Fibroblast of skin of right biceps (primary cell): ENCODE results near the gene TNPO1.

ENCODE experiments used
- DNase-seq: peaks from one replicate; pipeline ENCODE4 v3.0.0-alpha.2; 2013

Gene TNPO1

DNA sequence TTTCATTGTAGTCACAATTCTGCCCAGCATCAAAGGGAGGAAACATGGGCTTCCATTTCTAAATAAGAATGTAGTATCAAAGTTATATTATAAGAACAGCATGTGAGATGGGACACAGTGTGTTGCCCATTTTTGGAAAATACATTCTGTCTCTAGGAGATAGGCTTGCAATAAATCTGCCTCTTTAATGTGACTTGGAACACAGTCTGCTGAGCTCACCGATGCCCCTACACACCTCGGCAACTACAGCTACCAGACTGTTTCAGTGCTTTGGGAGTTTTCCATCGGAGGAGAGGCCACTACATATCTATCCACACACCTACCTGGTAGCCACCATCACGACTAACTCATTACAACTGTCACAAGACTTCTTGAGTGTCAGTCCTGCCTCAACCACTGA lies 120.4 kb downstream of the TNPO1 start:
- no peak for DNase-seq

DNA sequence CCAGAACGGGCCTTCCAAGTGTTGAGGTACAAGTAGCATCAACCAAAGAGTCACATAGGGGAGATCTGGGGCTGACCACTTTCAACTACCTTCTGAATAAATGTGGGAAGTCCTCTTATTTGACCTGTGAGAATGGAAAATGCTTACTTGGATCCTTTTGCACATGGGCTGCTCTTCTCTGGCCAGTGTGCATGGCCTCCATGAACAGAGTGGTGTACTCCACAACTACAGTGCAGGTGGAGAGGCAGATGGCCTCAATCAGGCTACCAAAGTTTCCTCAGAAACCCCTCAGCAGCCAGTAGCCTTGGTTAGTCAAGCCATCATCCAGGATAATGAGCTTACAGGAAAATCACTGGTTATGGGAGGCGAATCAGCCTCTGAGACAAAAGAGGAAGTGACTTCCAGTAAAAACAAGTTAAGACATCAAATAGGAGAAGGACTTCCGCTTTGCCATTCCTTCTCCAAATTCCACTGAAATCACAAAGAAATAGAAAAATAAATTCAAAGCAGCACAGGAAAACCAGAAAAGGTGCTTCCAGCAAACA lies 121.1 kb downstream of the TNPO1 start:
- DNase-seq = no peak

DNA sequence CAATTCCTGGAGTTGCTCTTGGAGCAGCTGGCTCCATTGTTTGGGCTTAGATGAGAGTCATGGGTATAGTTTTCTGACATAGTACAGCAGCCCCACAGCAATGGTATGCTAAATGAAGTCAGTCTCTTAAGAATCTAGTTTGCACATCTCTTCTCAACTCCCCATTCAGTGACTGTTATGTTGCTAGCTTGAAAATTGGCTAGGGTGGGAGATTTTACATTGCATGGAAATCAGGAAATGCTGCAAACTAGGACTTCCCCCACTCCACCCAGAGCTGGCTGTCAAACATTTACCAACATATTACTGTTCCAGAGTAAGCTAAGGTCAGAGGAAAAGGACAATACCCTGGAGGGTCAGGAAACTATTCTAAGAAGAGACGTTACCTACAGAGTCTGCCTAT lies 121.7 kb downstream of the TNPO1 start:
- no peak for DNase-seq

DNA sequence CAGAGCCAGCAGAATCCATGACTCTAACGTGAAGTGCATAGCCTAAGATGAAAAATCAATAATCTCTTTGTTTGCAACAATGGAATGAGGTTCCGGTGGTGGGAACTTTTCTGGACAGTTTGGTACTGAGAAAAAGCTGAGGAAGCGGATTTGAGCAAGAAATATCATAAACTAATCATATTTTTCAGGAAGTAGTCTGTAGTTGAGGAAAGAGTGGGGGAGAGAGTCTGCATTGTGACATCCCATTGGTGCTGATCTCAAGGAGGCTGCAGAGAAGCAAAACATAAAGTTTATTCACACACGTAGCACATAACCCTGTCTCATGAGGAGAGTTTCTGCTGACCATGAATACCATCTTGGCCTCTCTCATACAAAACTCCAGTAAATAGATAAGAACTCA lies 123.6 kb downstream of the TNPO1 start:
- DNase-seq = no peak

DNA sequence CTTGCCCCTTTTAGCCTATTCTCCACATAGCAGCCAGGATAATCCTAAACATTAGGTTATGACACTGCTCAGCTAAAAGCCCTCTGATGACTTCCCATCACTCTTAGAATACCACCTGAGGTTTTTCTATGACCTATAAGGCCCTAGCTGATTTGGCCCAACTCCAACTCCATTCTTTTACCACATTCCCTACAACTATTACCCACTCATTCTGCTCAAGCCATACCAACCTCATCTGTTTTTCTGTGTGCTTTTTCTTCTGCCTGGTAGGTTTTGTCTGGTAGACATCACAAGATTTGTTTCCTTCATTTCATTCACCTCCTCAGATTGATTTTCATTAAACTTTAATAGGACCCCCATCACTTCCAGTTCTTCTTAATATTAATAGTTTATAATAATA lies 126.8 kb downstream of the TNPO1 start:
- DNase-seq = no peak

DNA sequence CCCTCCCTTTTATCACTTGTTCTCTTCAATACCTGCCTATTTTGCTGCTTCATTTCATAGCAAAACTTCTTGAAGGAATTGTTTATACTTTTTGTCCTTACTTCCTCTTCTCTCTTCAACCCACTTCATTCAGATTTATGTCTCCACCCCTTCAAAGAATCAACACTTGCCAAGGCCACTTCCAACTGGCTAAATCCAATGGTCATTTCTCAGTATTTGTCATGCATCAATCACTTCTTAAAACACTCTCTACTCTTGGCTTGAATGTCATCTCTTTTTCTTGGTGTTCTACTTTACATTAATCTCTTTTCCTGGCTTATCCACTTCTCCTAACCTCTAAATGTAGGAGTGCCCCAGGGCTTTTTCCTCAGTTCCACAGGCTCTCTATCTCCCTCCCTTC lies 131.0 kb downstream of the TNPO1 start:
- DNase-seq = no peak

DNA sequence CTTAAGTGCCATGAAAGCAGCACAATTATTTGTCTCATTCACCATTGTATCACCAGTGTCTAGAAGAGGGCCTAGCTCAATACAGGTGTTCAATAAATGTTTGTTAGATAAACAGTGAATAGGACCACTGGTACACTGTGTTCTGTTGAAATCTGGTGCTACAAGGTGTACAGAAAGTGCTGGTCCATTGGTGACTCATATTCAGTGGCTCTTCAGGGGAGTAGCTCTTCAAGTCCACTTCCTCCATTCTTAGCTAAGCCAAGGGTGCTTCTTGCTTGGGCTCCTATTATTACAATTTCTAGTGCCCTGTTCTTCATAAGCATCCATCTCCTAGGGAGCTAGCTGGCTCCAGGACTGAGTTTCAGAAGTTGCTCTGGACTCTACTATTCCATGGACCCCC lies 133.0 kb downstream of the TNPO1 start:
- DNase-seq = no peak

DNA sequence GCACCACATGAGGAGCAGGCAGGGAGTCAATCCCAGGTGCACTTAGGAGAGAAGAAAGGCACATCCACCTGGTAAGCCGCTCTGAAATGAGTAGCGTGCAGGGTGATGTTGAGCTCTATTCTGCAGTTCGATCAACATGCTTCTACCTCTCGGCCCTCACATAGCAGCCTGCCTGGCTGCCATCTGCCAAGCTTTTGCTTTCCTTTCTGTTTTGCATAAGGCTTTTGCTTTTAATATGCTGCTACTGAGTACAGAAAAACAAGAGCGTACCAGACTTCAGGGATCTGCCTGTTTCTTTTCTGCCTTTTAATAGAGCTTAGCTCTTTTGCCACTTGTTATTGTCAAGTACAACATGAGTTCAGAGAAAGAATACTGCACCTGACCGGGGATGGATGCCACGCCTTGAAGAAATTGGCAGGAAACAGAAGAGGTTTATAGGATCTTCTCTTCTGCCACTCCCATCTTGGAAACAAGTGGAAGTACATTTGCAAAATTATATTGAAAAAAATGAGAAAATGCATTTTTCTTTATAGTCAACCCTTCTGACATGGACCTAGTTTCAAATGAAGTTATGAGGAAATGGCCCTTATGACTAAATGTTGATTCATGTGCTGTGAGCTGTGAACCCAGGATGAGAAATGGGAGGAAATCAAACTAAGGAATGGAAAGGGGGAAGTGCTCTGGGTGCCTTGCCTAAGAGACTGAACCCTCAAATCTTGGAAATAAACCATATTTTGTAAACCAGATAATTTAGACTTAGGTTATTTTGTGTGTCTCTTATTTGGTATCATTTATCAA lies 135.4 kb downstream of the TNPO1 start:
- peak; percentile 82 for DNase-seq

DNA sequence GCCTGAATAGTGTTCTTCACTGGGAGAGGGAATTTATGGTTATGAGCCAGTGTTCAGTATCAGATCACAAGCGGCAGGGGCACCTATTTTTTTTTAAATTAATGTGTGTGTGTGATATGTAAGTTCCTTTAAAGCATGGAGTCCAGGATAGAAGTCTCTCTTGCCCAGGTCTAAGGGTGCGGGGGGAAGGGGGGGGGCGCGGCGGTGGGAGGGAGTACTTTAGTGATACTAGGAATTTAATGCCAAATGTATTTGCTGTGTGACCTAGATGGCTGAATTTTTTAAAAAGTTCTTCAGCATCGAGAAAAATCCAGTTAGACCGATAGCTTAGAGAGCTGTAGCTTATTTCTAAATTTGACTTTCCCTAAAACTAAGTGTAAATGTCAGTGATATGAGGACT lies 137.9 kb downstream of the TNPO1 start:
- DNase-seq = no peak

DNA sequence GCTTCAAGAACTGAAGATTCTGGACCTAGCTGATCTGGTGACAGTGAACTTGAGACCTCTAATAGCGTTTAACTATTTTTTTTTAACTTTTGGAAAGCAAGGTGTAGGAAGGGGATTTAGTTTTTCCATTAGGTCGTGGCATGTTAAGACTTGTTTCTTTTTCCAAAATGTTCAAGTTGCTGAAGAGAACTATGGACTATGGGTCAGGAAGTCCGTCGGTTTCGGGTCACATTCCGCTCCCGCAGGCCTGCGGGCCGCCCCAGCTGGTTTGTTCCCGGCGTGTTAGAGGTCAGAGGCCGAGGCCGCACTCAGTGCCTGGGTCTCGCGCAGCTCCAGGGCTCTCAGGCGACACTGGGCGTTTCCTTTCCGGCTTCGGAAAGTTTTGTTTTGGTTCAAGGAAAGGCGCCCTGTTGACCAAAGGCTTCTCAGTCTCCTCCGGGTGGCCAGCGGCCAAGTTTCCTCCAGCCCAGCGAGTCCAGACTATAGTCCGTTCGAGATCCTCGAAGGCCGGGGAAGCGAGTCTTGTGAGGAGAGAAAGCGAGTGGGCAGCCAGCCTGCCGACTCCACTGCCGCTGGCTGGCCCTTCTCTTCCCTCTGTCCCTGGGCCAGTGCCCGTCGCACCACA lies 138.8 kb downstream of the TNPO1 start:
- no peak for DNase-seq

DNA sequence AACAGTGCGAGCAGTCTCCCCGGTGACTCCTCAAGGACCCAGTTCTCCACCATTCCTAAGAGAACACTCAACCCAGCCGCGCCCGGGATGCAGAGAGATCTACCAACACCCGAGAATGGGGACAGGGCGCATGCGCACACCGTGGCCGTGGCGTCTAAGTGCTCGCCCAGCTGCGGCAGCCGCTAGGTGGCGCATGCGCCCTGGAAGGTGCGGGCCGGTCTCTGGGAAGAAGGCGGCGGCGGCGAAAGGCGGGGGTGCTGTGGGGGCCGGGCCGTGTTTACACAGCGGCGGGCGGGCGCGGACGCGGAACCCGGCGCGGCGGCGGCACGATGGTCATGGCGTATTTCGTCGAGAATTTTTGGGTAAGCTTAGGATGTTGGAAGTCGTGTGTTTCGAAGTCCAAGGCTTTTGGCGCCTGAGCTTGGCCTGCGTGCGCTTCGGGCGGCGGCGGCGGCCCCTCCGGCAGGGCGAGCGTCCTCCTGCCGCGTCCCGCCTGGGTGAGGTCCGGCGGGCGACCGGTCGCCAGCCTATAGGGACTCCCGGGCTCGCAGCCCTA lies 139.4 kb downstream of the TNPO1 start, which contains the start of gene FCHO2:
TSS of gene FCHO2 (plus strand) at position 274 of the 556 bp plus-strand sequence. CDS start at position 330, 56 bp downstream.
- peak; percentile 97 for DNase-seq

DNA sequence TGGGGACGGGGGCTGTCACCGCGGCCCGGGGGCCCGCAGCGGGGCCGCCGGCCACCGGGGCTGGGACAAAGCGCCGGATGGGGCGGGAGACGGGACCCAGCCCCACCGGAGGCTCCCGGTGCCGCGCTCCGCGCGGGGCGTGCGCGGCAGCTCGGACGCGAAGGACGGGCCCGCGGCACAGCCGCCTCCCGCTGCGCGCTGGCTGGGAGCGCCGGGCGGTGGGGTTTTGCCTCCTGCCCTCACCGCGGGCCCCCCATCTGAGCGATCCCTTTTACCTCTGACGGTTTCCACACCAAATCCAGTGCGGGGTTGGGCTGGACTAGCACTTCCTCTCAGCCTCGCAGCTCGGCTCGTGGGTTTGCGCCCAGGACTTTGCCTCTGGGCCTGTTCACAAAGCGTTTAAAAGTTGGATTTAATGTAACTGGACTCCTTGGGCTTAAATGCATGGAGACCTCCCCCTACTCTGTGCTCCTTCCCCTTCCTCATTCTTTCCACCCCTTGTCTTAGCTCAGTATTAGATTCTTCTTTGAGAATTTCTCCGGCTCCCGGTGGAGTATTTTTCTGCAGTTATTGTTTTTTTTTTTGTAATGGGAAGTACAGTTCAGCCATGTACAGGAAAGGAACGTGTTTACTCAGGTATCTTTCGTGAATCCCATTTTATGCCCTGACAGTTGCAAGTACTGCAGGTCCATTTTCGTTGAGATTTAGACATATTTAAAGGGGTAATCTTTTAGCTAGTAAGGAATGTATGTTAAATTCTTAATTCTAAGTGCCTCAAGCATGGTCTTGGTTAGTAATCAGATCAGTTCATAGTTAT lies 140.1 kb downstream of the TNPO1 start:
- DNase-seq = peak; percentile 62

DNA sequence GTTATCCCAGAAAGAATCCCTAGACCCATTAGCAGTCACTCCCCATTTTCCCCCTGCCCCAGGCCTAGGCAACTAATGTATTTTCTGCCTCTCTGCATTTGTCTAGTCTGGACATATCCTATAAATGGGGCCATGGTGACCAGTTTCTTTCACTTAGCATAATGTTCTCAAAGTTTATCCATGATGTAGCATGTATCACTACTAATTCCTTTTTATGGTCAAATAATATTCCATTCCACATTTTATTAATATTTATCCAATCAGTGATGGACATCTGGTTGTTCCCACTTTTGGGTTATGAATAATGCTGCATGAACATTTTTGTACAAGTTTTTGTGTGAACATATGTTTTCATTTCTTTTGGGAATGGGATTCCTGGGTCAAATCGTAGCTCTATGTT lies 140.9 kb downstream of the TNPO1 start:
- no peak for DNase-seq

DNA sequence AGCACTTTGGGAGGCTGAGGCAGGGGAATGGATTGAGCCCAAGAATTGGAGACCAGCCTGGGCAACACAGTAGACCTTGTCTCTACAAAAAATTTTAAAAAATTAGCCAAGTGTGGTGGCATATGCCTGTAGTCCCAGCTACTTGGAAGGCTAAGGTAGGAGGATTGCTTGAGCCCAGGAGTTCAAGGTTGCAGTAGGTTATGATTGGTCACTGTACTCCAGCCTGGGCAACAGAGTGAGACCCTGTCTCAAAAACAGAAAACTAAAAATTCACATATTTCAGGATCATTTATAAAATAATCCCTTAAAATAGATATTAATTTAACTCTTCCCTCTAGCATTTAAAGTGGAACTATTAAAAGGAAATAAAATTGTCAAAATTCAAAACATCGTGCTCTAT lies 142.8 kb downstream of the TNPO1 start:
- no peak for DNase-seq
